ENCODE data around the gene PPP2R5A. TPM values are rescaled to one million over a fixed set of nuclear protein-coding genes. Genes with fewer than 3 reads are reported as not detected.
A peak's percentile ranks its signal among the peaks of the same experiment; 100 is the strongest.
"Not testable (repeated sequence)": the region's sequence is repeated elsewhere in the genome, so short reads cannot be mapped to it uniquely, and the experiment has no call there.

Gene PPP2R5A
- total RNA-seq, 1 donor from 2014 or later, result 41.7 TPM

- DNase-seq (ENCODE audit: low read depth), result no peak
Observed at GRCh38 chr1:212267460-212267859, 17.8 kb upstream of the PPP2R5A start.

GRCh38 chr1:212269306-212269705 lies 15.9 kb upstream of the PPP2R5A start:
- DNase-seq (ENCODE audit: low read depth), result no peak

- no peak for DNase-seq (ENCODE audit: low read depth)
Observed at GRCh38 chr1:212270564-212270963, 14.6 kb upstream of the PPP2R5A start.

GRCh38 chr1:212271234-212271633 lies 14.0 kb upstream of the PPP2R5A start:
- no peak for DNase-seq (ENCODE audit: low read depth)

- DNase-seq (ENCODE audit: low read depth), result no peak
Observed at GRCh38 chr1:212271823-212272485, 13.3 kb upstream of the PPP2R5A start.

- no peak for DNase-seq (ENCODE audit: low read depth)
Observed at GRCh38 chr1:212281590-212281989, 3.6 kb upstream of the PPP2R5A start.

GRCh38 chr1:212283741-212284140 lies 1.5 kb upstream of the PPP2R5A start:
- no peak for DNase-seq (ENCODE audit: low read depth)

GRCh38 chr1:212284332-212284743 lies 872 bp upstream of the PPP2R5A start:
- peak; percentile 22 for DNase-seq (ENCODE audit: low read depth)

GRCh38 chr1:212285685-212286555 lies 710 bp downstream of the PPP2R5A start:
- no peak for DNase-seq (ENCODE audit: low read depth)

- peak; percentile 36 for DNase-seq (ENCODE audit: low read depth)
Observed at GRCh38 chr1:212286556-212287131, 1.4 kb downstream of the PPP2R5A start.

GRCh38 chr1:212287261-212287895 lies 2.2 kb downstream of the PPP2R5A start:
- no peak for DNase-seq (ENCODE audit: low read depth)

GRCh38 chr1:212287995-212288394 lies 2.8 kb downstream of the PPP2R5A start:
- DNase-seq (ENCODE audit: low read depth), result not testable (repeated sequence)

GRCh38 chr1:212288615-212289014 lies 3.4 kb downstream of the PPP2R5A start:
- peak; percentile 57 for DNase-seq (ENCODE audit: low read depth)

- no peak for DNase-seq (ENCODE audit: low read depth)
Observed at GRCh38 chr1:212289262-212290077, 4.3 kb downstream of the PPP2R5A start.

GRCh38 chr1:212290608-212291007 lies 5.4 kb downstream of the PPP2R5A start:
- peak; percentile 68 for DNase-seq (ENCODE audit: low read depth)

GRCh38 chr1:212291505-212292134 lies 6.4 kb downstream of the PPP2R5A start:
- peak; percentile 72 for DNase-seq (ENCODE audit: low read depth)

- no peak for DNase-seq (ENCODE audit: low read depth)
Observed at GRCh38 chr1:212292250-212293105, 7.3 kb downstream of the PPP2R5A start.

- peak; percentile 58 for DNase-seq (ENCODE audit: low read depth)
Observed at GRCh38 chr1:212293579-212293978, 8.4 kb downstream of the PPP2R5A start.

- no peak for DNase-seq (ENCODE audit: low read depth)
Observed at GRCh38 chr1:212294983-212295382, 9.8 kb downstream of the PPP2R5A start.

GRCh38 chr1:212295579-212295978 lies 10.4 kb downstream of the PPP2R5A start:
- DNase-seq (ENCODE audit: low read depth), result no peak
